KMS-11 (cell line): ENCODE results near the gene EFL1.

Experiments used
- H2AFZ ChIP-seq: fragments of 200-600 bp; sonication (generic); 2 replicates; pipeline ENCODE4 v1.6.1; 2016; ENCODE audit warnings: antibody characterized with exemption, mixed run types, low read depth
- H3K27ac ChIP-seq: fragments of 200-600 bp; sonication (generic); 2 replicates; pipeline ENCODE4 v1.6.1; 2016; ENCODE audit warnings: mild to moderate bottlenecking, mixed run types
- H3K27me3 ChIP-seq: fragments of 200-600 bp; sonication (generic); 2 replicates; pipeline ENCODE4 v1.6.1; 2017; ENCODE audit warnings: mild to moderate bottlenecking, low read depth, mixed run types, moderate library complexity; ENCODE audit not compliant: insufficient read depth
- H3K36me3 ChIP-seq: fragments of 200-600 bp; sonication (generic); 2 replicates; pipeline ENCODE4 v1.6.1; 2017; ENCODE audit warnings: mild to moderate bottlenecking, mixed run types; ENCODE audit not compliant: insufficient read depth
- H3K4me1 ChIP-seq: fragments of 200-600 bp; sonication (generic); 2 replicates; pipeline ENCODE4 v1.6.1; 2016; ENCODE audit warnings: mild to moderate bottlenecking, low read depth, mixed run types; ENCODE audit not compliant: poor library complexity, severe bottlenecking
- H3K4me2 ChIP-seq: fragments of 200-600 bp; sonication (generic); 2 replicates; pipeline ENCODE4 v1.7.0; 2016; ENCODE audit warnings: mild to moderate bottlenecking, mixed run types
- H3K4me3 ChIP-seq: fragments of 200-600 bp; sonication (generic); IDR thresholded peaks from 2 replicates; pipeline ENCODE4 v1.6.1; 2017; ENCODE audit warnings: low read depth, low read length, mixed read lengths; ENCODE audit not compliant: insufficient read depth
- H3K79me2 ChIP-seq: fragments of 200-600 bp; sonication (generic); 2 replicates; pipeline ENCODE4 v1.6.1; 2016; ENCODE audit warnings: low read depth, mixed run types; ENCODE audit not compliant: insufficient read depth
- H3K9ac ChIP-seq: fragments of 200-600 bp; sonication (generic); 2 replicates; pipeline ENCODE4 v1.6.1; 2016; ENCODE audit warnings: mild to moderate bottlenecking, mixed run types
- H4K20me1 ChIP-seq: fragments of 200-600 bp; sonication (generic); 2 replicates; pipeline ENCODE4 v1.6.1; 2016; ENCODE audit warnings: mild to moderate bottlenecking, mixed run types; ENCODE audit not compliant: insufficient read depth
- TF ChIP-seq, protein P1 (sequence below): fragments of 200-600 bp; sonication (generic); conservative IDR thresholded peaks from 2 replicates; pipeline ENCODE4 v1.6.1; 2017; ENCODE audit warnings: low read depth, mild to moderate bottlenecking, antibody characterized with exemption, low read length, moderate library complexity, mixed read lengths

Gene EFL1

GRCh38 chr15:82140886-82141285 lies 121.6 kb downstream of the EFL1 start:
- no peaks in the 10 kb centered on the region for H3K27me3 ChIP-seq
- no peak overlapping the region for H3K4me2 ChIP-seq
- no peaks in the 10 kb centered on the region for H4K20me1 ChIP-seq
- H3K27ac ChIP-seq = no peak overlapping the region
- no peaks in the 10 kb centered on the region for H3K36me3 ChIP-seq
- H3K79me2 ChIP-seq = no peaks in the 10 kb centered on the region
- TF ChIP-seq, protein P1, sequence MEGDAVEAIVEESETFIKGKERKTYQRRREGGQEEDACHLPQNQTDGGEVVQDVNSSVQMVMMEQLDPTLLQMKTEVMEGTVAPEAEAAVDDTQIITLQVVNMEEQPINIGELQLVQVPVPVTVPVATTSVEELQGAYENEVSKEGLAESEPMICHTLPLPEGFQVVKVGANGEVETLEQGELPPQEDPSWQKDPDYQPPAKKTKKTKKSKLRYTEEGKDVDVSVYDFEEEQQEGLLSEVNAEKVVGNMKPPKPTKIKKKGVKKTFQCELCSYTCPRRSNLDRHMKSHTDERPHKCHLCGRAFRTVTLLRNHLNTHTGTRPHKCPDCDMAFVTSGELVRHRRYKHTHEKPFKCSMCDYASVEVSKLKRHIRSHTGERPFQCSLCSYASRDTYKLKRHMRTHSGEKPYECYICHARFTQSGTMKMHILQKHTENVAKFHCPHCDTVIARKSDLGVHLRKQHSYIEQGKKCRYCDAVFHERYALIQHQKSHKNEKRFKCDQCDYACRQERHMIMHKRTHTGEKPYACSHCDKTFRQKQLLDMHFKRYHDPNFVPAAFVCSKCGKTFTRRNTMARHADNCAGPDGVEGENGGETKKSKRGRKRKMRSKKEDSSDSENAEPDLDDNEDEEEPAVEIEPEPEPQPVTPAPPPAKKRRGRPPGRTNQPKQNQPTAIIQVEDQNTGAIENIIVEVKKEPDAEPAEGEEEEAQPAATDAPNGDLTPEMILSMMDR = no peak
- H3K4me1 ChIP-seq = no peaks in the 10 kb centered on the region
- H3K9ac ChIP-seq = no peak overlapping the region
- H2AFZ ChIP-seq = no peak overlapping the region
- no peak overlapping the region for H3K4me3 ChIP-seq

GRCh38 chr15:82139823-82140268 lies 122.7 kb downstream of the EFL1 start:
- no peak overlapping the region for H3K4me2 ChIP-seq
- no peaks in the 10 kb centered on the region for H3K27me3 ChIP-seq
- no peaks in the 10 kb centered on the region for H3K36me3 ChIP-seq
- TF ChIP-seq, protein P1 = peak; percentile 74
- no peak overlapping the region for H3K4me3 ChIP-seq
- no peaks in the 10 kb centered on the region for H3K4me1 ChIP-seq
- no peaks in the 10 kb centered on the region for H3K79me2 ChIP-seq
- no peak overlapping the region for H3K9ac ChIP-seq
- no peak overlapping the region for H2AFZ ChIP-seq
- no peaks in the 10 kb centered on the region for H4K20me1 ChIP-seq
- H3K27ac ChIP-seq = no peak overlapping the region

GRCh38 chr15:82138306-82138705 lies 124.2 kb downstream of the EFL1 start:
- Histone ChIP-seq H3K79me2 (no peaks in the 10 kb centered on the region), H3K27me3 (no peaks in the 10 kb centered on the region), H2AFZ (no peak overlapping the region), H3K36me3 (no peaks in the 10 kb centered on the region), H3K4me1 (no peaks in the 10 kb centered on the region), H3K9ac (no peak overlapping the region), H3K27ac (no peak overlapping the region), H4K20me1 (no peaks in the 10 kb centered on the region), H3K4me2 (no peak overlapping the region), H3K4me3 (no peak overlapping the region)
- TF ChIP-seq, protein P1 = no peak

DNA sequence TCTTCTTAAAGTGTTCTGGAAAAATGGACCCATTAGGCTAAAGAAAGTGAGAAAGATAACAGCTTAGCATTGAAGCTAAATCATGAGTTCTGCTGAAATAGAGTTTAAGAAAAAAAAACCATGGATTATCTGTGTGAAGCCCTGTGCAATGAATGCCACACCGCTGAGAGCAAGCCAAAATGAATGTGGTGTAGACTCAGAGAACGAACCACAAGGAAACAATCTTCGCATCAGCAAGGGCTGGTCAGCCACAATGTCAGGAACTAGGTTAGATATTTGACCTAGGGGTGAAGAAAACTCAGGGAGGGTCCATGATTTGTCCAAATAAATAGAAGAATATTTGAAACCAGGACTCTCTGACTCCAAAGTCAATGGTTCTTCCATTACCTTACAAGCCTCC lies 125.3 kb downstream of the EFL1 start:
- Histone ChIP-seq H3K27ac (no peak overlapping the region), H3K4me1 (no peaks in the 10 kb centered on the region), H3K79me2 (no peaks in the 10 kb centered on the region), H4K20me1 (no peaks in the 10 kb centered on the region), H3K27me3 (no peaks in the 10 kb centered on the region), H3K4me2 (no peak overlapping the region), H3K9ac (no peak overlapping the region), H3K36me3 (no peaks in the 10 kb centered on the region), H3K4me3 (no peak overlapping the region), H2AFZ (no peak overlapping the region)
- TF ChIP-seq, protein P1 = no peak
